ENCODE results near the gene GJA9.

The GJA9 gene

DNA sequence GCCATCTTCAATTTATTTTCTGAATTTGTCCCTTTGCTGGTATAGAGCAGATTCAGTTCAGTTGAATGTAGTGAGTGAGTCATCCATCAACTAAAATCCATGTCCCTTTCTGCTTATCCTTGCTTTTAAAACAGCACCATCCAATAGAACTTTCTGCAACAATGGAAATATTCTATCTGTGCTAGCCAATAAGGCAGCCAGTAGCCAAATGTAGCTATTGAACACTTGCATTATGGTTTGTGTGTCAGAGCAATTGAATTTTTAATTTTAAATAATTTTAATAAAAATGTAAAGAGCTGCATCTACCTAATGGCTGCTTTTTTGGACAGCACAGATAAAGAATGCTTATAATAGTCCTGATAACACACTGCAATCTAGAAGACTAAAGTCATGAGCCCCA, at the start of gene GJA9:
TSS of gene GJA9 (minus strand) at position 101 of the 400 bp plus-strand sequence. CDS start 5,489 bp downstream, outside the sequence.
- no peak within 1 kb of the TSS for H2AFZ ChIP-seq (ENCODE audit: low read depth, low read length)
- DNase-seq (no peak), ATAC-seq (ENCODE audit: insufficient read depth, low read depth) (no peak)
- H3K4me2 ChIP-seq (ENCODE audit: insufficient read depth, low read length), result no peak within 1 kb of the TSS
- no peak within 1 kb of the TSS for H3K27ac ChIP-seq (ENCODE audit: low read length)
- H3K79me2 ChIP-seq (ENCODE audit: insufficient read depth, low read length), result no peaks in the 10 kb centered on the region
- H3K4me3 ChIP-seq (ENCODE audit: low read depth in 1 of 2, low read length in 2 of 2), result no peak within 1 kb of the TSS
- no peak within 1 kb of the TSS for H3K9ac ChIP-seq (ENCODE audit: low read depth, low read length)
- no peaks in the 10 kb centered on the region for H3K27me3 ChIP-seq (ENCODE audit: insufficient read depth, low read length, poor library complexity)
- no peaks in the 10 kb centered on the region for H3K9me3 ChIP-seq (ENCODE audit: insufficient read depth, low read length, severe bottlenecking)
- H3K36me3 ChIP-seq (ENCODE audit: insufficient read depth, low read length), result no peaks in the 10 kb centered on the region
- H4K20me1 ChIP-seq (ENCODE audit: insufficient read depth, low read length), result no peaks in the 10 kb centered on the region
- no peaks in the 10 kb centered on the region for H3K4me1 ChIP-seq (ENCODE audit: insufficient read depth, low read length)
- TF ChIP-seq, protein P1, sequence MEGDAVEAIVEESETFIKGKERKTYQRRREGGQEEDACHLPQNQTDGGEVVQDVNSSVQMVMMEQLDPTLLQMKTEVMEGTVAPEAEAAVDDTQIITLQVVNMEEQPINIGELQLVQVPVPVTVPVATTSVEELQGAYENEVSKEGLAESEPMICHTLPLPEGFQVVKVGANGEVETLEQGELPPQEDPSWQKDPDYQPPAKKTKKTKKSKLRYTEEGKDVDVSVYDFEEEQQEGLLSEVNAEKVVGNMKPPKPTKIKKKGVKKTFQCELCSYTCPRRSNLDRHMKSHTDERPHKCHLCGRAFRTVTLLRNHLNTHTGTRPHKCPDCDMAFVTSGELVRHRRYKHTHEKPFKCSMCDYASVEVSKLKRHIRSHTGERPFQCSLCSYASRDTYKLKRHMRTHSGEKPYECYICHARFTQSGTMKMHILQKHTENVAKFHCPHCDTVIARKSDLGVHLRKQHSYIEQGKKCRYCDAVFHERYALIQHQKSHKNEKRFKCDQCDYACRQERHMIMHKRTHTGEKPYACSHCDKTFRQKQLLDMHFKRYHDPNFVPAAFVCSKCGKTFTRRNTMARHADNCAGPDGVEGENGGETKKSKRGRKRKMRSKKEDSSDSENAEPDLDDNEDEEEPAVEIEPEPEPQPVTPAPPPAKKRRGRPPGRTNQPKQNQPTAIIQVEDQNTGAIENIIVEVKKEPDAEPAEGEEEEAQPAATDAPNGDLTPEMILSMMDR (IDR thresholded peaks at IDR 0.05; ENCODE audit: borderline replicate concordance, extremely low read depth, low read length, poor library complexity, severe bottlenecking), result no peak
- TF ChIP-seq EZH2 (IDR thresholded peaks at IDR 0.05; ENCODE audit: borderline replicate concordance, low read depth, low read length, severe bottlenecking), result no peak

DNA sequence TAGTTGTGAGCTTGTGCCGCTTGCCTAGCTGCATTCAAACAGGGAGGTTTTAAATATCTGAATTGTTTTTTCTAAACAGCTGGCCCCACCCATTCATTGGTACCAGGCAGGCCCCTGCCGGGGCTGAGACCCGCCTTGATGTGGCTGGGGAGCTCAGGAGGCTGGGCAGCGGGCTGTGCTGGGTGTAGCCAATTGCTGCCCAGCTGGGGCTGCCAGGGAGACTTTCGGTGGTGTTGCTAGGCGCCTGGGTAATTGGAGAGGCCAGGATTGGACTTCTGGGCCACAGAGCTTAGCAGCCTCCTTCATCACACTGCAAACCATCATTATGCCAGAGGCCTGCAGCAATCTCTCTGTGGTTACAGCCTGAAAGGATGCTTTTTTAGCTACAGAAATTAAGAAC, 48.1 kb upstream of the GJA9 start:
- no peak for DNase-seq
- H3K79me2 ChIP-seq (ENCODE audit: insufficient read depth, low read length), result no peaks in the 10 kb centered on the region
- no peaks in the 10 kb centered on the region for H3K9me3 ChIP-seq (ENCODE audit: insufficient read depth, low read length, severe bottlenecking)
- no peak for TF ChIP-seq EZH2 (IDR thresholded peaks at IDR 0.05; ENCODE audit: borderline replicate concordance, low read depth, low read length, severe bottlenecking)
- TF ChIP-seq, protein P1 (IDR thresholded peaks at IDR 0.05; ENCODE audit: borderline replicate concordance, extremely low read depth, low read length, poor library complexity, severe bottlenecking), result no peak
- no peaks in the 10 kb centered on the region for H3K36me3 ChIP-seq (ENCODE audit: insufficient read depth, low read length)
- no peak overlapping the region for H3K9ac ChIP-seq (ENCODE audit: low read depth, low read length)
- no peaks in the 10 kb centered on the region for H3K27me3 ChIP-seq (ENCODE audit: insufficient read depth, low read length, poor library complexity)
- H3K4me3 ChIP-seq (ENCODE audit: low read depth in 1 of 2, low read length in 2 of 2), result no peak overlapping the region
- no peak for ATAC-seq (ENCODE audit: insufficient read depth, low read depth)
- no peak overlapping the region for H3K4me2 ChIP-seq (ENCODE audit: insufficient read depth, low read length)
- no peaks in the 10 kb centered on the region for H4K20me1 ChIP-seq (ENCODE audit: insufficient read depth, low read length)
- H3K27ac ChIP-seq (ENCODE audit: low read length), result no peak overlapping the region
- no peaks in the 10 kb centered on the region for H3K4me1 ChIP-seq (ENCODE audit: insufficient read depth, low read length)
- no peak overlapping the region for H2AFZ ChIP-seq (ENCODE audit: low read depth, low read length)

- Histone ChIP-seq H3K4me1 (ENCODE audit: insufficient read depth, low read length) (no peaks in the 10 kb centered on the region), H3K4me3 (ENCODE audit: low read depth in 1 of 2, low read length in 2 of 2) (no peak overlapping the region), H2AFZ (ENCODE audit: low read depth, low read length) (no peak overlapping the region), H3K9me3 (ENCODE audit: insufficient read depth, low read length, severe bottlenecking) (no peaks in the 10 kb centered on the region), H3K9ac (ENCODE audit: low read depth, low read length) (no peak overlapping the region), H3K27ac (ENCODE audit: low read length) (no peak overlapping the region), H4K20me1 (ENCODE audit: insufficient read depth, low read length) (no peaks in the 10 kb centered on the region), H3K27me3 (ENCODE audit: insufficient read depth, low read length, poor library complexity) (no peaks in the 10 kb centered on the region), H3K79me2 (ENCODE audit: insufficient read depth, low read length) (no peaks in the 10 kb centered on the region), H3K36me3 (ENCODE audit: insufficient read depth, low read length) (no peaks in the 10 kb centered on the region), H3K4me2 (ENCODE audit: insufficient read depth, low read length) (no peak overlapping the region)
- no peak for TF ChIP-seq EZH2 (IDR thresholded peaks at IDR 0.05; ENCODE audit: borderline replicate concordance, low read depth, low read length, severe bottlenecking)
- TF ChIP-seq, protein P1 (IDR thresholded peaks at IDR 0.05; ENCODE audit: borderline replicate concordance, extremely low read depth, low read length, poor library complexity, severe bottlenecking), result no peak
- no peak for ATAC-seq (ENCODE audit: insufficient read depth, low read depth)
- no peak for DNase-seq
Observed at GRCh38 chr1:38929054-38929453, 47.7 kb upstream of the GJA9 start.

DNA sequence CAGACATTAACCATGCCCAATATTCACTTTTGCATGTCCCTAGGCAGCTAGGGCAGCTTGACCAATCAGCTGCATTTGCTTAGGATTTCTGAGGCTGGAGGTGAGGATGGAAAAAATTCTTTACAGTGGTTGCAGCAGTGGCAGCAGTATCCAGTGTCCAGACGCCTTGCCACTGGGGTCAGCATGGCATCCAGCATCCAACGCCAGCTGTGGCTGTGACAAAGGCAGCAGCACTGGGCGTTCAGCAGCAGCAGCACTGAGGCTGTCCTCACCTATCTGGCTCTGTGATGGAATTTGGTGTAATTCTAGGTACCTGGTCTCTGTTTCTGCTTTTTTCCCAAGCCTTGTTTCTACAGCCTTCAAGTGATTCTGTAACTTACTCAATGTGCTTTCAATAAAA, 44.7 kb upstream of the GJA9 start:
- Histone ChIP-seq H3K27me3 (ENCODE audit: insufficient read depth, low read length, poor library complexity) (no peaks in the 10 kb centered on the region), H3K36me3 (ENCODE audit: insufficient read depth, low read length) (no peaks in the 10 kb centered on the region), H3K9ac (ENCODE audit: low read depth, low read length) (no peak overlapping the region), H4K20me1 (ENCODE audit: insufficient read depth, low read length) (no peaks in the 10 kb centered on the region), H3K9me3 (ENCODE audit: insufficient read depth, low read length, severe bottlenecking) (no peaks in the 10 kb centered on the region), H3K4me1 (ENCODE audit: insufficient read depth, low read length) (no peaks in the 10 kb centered on the region), H3K4me3 (ENCODE audit: low read depth in 1 of 2, low read length in 2 of 2) (no peak overlapping the region), H2AFZ (ENCODE audit: low read depth, low read length) (no peak overlapping the region), H3K27ac (ENCODE audit: low read length) (no peak overlapping the region), H3K4me2 (ENCODE audit: insufficient read depth, low read length) (no peak overlapping the region), H3K79me2 (ENCODE audit: insufficient read depth, low read length) (no peaks in the 10 kb centered on the region)
- DNase-seq, result no peak
- no peak for TF ChIP-seq EZH2 (IDR thresholded peaks at IDR 0.05; ENCODE audit: borderline replicate concordance, low read depth, low read length, severe bottlenecking)
- TF ChIP-seq, protein P1 (IDR thresholded peaks at IDR 0.05; ENCODE audit: borderline replicate concordance, extremely low read depth, low read length, poor library complexity, severe bottlenecking), result no peak
- no peak for ATAC-seq (ENCODE audit: insufficient read depth, low read depth)
